HG03064 (cell line): ENCODE data around the gene PRL.

Experiments
- ATAC-seq: cut with Tn5 transposase; IDR thresholded peaks from one replicate; pipeline ENCODE4 v1.9.1; 2021; ENCODE audit warnings: low read depth; ENCODE audit not compliant: unreplicated experiment

PRL gene

DNA sequence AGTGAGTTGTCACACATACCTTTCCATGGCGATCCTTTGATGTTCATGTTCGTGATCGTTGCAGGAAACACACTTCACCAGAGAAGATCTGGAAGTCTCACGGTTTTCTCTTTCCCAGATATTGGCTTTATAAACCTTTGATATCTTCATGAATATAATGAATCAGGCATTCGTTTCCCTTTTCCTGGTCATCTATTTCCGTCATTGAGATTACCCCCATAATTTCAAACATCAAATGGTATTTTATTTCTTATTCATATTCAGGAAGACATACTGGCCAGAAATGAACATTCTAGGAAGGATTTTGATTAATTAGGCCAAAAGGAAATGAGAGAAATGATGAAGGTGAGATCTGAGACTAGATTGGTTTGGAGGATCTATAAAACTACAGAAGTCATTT is at the start of gene PRL:
TSS of gene PRL (minus strand) at position 101 of the 400 bp plus-strand sequence. CDS start at position 47, 54 bp downstream.
- no peak for ATAC-seq

DNA sequence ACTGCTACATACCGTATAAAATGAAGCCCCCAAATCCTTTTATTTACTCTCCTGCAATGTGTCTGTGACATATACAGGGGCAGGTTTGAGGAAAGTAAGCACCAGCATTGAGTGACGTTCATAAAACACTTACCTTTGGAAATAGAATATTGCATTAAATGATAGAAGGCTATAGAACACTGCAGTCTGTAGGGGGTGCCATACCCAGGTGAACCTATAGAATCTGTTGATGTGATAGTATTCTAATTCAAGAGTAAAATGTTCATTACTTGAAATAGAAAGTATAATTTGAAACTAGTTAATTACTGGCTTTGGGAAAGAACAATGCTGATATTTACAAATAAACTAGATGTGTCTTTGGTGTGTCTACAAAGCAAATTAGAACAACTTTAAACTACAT is 47.0 kb upstream of the PRL start:
- no peak for ATAC-seq

DNA sequence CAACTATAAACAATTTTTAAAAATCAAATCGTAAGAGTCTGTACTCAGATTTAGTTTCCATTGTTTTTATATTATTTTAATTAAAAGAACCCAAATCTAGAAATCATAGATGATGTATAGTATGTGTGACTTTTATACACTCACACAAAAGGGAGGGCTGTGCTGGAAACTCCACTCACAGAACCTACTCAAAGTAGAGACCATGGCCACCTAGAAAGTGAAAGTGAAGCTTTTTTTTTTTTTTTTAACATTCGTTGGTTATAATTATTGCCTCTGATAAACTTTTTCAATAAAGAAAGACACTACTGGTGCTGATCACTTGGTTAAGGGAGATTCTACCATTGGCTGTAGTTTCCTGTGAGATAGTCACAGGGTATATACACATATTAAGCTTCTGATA is 37.9 kb upstream of the PRL start:
- ATAC-seq = no peak

DNA sequence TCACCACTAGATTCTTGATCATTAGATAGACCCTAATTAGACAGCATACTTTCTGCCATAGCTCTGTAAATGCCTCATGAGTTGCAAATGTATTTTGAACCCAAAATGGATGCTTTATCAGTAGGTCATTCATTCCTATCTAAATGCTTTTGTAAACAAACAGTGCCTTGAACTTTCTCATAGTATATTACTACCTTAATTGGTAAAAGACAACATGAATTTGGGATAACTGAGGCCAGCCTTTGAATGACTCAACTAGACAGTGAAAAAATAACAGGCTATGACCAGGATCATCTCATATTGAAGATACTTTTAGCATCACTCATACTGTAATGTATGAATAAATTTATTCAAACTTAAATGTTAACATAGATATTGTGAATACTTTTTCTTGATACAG is 37.0 kb upstream of the PRL start:
- ATAC-seq = no peak

DNA sequence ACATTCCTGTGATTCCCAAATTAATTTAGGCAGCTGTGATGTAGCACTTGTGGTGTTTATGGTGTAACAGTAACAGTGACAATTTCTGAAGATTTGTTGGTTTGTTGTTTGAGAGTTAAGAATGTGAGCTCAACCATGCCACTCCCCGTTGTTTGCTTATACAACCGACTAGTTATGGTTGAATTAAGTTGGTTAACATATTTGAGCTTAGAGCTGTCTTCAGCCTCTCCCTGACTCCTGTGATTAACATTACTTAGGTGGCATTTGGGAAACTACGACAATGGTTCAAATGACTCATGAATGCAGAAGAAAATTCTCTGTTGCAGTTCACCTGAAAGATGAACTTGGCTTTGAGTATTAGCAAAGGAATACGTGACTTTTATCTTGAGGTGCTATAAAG is 35.9 kb upstream of the PRL start:
- ATAC-seq = no peak

DNA sequence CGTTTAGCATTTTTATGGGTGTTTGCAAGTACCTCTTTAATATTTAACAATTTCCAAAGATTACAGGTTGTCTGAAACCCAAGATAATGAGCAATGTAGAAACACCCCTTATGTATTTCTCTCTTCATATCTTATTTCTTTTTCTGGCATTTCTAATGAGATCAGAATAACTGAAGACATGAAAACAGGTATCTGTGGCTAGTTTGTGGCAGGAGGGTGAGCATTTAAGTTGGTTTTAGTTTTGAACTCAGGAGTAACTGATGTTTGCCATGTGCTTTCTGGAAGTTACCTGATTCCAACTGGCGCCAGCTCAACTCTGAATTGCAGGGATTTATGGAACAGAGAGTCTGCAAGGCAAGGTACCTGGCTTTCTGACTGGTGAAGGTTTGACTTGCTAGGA is 35.4 kb upstream of the PRL start:
- no peak for ATAC-seq

DNA sequence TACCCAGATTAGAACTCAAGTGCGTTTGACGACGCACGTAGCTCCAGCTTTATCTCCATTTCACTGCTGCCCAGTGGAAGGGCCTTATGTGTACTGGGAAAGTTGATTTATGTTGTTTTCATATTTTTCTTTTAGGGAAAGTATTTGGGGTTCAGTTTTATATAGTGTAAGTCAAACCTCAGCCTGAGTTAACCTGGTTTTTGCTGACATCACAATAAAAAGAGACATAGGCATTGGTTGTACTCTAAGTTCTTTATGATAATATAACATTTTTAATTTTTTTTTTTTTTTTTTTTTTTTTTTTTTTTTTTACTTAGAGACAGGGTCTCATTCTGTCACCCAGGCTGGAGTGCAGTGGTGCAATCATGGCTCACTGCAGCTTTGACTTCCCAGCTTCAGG is 34.1 kb upstream of the PRL start:
- no peak for ATAC-seq

DNA sequence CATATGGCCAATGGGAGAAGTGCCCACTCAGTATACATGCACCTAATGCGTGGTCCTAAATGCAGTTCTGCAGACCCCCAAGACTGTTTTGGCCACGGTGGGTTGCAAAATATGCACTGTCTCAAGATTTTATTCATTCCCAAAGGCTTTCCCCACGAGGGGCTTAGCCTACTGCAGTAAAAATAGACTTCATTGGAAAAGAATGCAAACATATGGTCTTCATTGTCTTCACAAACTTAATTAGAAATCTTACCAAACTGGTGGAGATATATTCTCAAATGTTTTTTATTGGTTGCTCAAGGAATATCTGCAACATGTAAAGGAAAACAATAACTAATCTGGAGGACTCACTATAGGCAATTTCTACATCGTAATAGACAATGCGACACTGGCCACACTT is 31.6 kb upstream of the PRL start:
- no peak for ATAC-seq

DNA sequence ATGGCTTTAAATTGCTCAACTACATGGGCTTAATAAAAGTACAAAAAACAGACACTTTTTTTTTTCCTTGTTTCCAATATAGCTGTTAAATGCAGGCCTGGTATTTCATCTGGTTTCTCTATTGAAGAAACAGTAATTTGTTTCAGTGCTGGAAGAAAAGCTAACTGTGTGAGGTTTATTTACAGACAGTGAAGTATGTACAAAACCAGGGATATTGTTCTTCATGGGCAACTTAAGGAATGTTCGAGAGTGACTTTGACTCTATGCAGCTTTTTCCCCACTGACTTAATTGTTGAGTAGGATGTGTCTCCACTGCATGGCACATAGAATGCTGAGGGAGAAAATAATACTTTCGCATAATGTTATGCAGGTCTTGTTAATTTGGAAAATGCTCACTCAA is 31.0 kb upstream of the PRL start:
- no peak for ATAC-seq

DNA sequence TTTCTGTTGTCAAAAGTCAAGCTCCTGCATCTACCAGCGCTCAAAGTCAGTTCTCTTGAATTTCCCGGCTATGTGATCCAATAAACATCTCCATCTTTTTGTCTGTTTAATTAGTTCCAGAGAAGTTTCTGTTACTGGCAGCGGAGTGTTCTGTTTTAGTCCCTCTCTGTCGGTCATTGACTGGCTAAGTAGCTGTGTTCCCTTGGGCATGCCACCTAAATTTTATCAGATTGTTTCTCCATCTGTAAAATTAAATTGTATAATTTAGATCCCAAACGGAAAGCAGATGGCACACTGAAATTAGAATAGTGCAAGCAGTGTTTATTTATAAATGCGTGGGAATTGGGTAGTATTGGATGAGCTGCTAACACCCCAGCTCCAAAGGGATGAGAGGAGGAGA is 29.7 kb upstream of the PRL start:
- no peak for ATAC-seq

DNA sequence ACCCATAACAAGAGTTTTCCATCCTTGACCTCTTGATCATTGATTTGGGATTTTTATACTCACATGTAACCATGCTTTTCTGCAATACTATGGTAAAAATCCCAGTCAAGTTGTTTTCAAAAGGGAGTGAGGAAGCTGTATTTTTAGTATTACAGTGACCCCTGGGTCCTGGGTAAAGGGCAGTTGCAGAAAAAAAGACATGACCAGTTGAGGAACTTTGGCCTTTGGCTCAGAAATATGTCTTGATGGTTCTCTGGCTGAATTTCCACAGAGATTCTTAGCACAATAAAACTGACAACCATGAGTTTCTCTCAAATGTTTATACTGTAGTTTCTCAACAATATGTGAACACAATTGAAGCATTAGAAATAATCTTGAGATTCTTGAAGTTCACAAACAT is 28.6 kb upstream of the PRL start:
- no peak for ATAC-seq

DNA sequence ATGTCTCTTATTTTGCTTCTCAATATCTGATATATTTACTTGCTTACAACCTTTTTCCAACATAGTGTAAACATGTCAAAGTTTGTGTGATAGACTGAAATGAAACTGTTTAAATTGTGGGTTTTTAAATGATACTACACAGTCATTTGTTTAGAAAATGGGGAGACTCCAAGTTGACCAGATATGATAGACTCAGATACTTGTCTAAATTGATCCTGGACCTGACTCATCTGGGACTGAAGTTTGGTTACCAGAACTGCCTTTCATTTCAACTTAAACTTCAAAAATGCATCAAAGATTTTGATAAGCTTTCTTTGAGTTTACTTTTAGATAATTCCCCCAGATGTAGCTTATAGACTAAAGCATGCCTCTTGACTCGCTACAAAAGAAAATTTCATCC is 27.0 kb upstream of the PRL start:
- ATAC-seq = no peak

DNA sequence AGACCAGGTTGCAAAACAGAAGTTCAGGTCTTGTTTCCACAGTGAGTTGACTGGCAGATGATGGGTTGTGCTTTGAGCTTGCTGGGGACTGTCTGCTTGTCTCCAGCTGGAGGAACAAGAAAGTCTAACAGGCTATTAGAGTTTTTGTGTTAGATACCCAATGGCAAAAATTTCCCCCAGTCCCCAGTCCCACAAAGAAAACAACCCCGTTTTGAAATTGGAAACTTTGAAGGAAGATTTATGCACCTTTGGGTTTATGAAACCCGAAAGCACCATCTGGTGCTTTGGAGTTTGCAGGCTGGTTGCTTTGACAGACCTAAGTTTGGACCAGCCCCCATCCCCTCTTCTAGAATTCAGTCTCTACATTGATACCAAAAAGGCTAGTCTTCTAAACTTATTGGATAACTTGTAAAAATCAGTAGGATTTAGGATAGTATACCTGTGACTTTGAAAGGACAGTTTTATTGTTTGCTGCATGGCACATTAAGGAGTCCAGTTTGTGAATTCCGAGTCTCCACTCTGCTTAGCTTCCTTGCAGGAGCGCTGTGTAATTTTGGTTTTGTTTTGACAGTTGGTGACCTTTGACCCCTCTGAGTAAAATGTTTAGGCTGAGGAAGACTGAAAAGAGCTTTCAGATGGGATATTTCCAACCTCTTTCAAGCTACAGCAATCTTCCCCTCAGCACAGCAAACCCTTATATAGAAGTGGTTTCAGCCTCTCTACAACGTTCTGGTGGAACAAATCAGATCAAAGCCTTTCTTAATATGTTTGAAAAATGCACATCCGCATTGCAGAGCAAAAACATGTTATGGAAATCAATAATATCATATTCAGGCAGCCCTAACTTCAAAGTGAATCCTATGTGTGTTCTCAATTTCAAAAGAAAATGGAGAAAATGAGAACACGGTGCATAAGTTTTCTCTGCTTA is 25.5 kb upstream of the PRL start:
- no peak for ATAC-seq

DNA sequence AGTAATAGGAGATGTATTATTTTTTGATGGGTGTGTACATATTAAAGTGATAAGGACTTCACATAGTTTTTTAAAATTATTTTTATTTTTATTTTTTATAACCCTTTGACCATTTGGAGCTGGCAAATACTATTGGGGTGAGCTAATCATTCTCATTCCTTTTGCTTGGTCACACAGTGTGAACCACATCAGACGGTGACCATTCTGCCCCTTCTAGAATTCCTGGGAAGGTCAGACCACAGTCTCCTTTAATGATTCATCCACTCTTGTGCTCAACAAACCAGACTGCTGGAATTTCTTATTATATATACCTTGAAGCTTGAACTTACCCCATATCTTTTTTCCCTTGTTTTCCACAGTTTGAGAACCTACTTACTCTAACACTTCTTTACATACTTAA is 23.9 kb upstream of the PRL start:
- ATAC-seq = no peak

DNA sequence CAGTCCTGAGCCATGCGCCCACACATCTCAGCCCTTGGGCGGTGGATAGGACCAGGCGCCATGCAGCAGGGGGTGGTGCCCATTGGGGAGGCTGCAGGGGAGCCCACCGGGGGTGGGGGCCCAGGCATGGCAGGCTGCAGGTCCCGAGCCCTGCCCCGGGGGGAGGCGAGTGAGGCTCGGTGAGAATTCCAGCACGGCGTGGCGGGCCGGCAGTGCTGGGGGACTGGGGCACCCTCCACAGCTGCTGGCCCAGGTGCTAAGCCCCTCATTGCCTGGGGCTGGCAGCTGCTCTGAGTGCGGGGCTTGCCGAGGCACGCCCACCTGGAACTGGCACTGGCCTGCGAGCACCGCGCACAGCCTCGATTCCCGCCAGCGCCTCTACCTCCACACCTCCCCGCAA is 21.6 kb upstream of the PRL start:
- ATAC-seq = no peak

DNA sequence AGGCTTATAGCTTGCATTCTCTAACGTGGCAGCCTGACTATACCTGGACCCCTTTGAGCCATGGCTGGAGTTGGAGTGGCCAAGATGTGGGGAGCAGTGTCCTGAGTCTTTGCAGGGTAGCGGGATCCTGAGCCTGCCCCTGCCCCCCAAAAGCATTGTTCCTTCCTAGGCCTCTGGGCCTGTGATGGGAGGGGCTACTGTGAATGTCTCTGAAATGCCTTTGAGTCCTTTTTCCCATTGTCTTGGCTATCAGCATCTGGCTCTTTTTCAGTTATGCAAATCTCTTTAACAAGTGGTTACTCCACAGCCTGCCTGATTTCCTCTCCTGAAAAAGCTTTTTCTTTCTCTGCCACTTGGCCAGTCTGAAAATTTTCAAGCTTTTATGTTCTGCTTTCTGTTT is 17.0 kb upstream of the PRL start:
- ATAC-seq = no peak

DNA sequence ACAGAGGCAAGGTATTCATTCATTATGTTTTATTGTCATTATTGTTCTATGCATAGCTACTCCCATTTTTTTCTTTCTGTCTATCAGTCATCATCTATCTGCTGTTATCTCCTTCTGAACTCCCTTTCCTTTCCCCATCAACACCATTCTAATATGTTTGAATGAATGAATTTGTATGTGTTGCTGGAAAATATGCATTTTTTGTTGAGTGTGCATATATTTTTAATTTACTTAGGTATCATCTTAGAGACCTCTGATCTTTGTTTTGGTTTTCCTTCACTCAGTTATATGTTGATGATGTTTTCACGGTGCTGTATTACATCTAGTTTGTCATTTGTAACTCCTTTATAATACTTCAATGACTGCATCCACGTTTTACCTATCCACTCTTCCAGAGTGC is 12.1 kb upstream of the PRL start:
- no peak for ATAC-seq

DNA sequence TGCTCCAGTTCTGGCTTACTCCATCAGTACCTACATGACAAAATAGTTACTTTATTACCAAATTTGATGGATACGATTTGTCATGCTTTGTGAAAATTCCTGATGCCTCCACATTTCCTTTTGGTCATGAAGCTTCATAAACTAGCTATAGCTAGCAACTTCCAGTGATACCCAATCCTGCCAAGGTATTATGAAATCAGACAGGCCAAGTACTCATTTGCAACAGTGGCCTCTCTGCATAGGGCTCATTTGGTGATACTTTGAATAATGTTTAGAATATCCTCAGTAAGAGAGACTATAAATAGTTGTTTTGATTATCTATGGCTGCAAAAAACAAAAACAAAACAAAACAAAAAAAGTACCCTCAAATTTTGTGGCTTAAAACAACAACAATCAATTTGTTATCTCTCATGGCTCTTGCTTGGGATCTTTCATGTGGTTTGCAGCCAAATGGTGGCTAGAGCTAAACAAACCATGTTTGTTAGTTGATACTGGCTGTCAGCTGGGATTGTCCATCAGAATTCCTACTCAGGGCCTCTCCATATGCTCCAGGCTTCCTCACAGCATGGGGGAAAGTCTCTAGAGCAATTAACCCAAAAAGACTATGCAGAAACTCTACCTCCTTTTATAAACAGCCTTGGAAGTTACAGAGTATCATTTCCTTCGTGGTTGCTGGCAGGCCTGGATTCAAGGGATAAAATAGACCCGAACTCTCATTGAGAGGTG is 10.1 kb upstream of the PRL start:
- no peak for ATAC-seq

DNA sequence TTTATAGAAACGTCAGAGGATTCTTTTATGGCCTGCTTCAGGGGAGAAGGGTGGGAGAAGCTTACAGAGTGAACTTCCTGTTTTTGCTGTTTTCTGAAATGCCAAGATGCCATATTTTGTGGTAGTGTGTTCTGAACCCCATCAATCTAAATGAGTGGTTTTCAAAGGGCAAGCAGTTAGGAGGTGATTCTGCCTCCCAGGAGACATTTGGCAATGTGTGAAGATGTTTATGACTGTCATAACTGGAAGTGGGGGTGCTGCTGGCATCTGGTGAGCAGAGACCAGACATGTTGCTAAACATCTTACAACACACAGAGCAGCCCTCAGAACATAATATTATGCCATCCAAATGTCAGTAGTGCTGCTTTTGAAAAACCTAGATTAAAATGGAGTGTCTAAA is 6.0 kb upstream of the PRL start:
- no peak for ATAC-seq

DNA sequence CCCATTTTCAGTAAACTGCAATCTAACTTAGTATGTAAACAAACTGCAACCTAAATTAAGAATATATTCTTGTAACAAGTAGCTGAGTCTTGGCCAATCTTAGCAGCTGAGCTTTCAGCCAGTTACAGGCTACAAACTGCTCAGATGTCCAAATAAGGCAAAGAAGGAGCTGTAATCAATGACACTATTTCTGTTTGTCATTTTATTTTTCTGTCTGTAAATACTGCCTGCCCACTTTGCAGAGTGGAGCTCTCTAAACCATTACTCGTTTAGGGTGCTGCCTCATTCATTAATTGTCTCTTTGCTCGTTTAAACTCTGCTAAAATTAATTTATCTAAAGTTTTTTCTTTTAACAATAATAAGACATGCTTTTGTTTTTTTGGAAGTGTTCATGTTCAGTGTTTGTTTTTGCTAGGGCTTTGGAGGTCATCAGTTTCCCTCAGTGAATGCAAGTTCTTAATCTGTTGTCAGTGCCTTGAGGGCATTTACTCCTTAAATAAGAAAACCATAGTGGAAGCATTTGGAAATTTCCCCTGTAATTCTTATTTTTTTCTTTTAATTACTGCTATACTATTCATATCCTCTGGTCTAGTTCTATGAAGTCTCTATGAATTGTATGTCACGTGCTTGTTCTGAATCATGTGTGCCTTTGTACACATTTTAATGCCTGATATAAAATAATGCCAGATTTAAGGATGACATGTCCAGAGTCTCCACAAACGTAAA is 3.6 kb upstream of the PRL start:
- ATAC-seq = no peak

DNA sequence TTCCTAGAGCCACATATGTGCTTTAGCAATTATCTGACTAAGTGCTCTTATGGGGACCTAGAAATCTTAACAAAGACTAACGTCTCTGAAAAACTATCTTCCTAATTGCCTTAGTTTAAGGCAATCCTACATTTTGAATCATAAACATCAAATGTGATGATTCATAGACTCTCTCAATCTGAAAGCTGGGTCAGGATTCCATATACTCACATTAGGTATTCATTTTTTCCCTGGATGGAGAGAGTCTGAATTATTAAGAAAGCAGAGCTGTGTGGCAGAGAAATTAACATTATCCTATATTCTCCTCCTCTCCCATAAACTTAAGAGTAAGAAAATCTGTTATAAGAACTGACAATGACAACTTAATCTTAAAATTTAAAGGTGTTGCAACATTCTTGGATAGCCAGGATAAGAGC is 1.6 kb upstream of the PRL start:
- no peak for ATAC-seq
